DMS79 (cell line): ENCODE results near the gene OR2K2.
"Not testable (repeated sequence)": the region's sequence is repeated elsewhere in the genome, so short reads cannot be mapped to it uniquely, and the experiment has no call there.

Experiments used
- DNase-seq: peaks from one replicate; lab custom pipeline; 2025; lab: John Stamatoyannopoulos, UW

The OR2K2 gene

DNA sequence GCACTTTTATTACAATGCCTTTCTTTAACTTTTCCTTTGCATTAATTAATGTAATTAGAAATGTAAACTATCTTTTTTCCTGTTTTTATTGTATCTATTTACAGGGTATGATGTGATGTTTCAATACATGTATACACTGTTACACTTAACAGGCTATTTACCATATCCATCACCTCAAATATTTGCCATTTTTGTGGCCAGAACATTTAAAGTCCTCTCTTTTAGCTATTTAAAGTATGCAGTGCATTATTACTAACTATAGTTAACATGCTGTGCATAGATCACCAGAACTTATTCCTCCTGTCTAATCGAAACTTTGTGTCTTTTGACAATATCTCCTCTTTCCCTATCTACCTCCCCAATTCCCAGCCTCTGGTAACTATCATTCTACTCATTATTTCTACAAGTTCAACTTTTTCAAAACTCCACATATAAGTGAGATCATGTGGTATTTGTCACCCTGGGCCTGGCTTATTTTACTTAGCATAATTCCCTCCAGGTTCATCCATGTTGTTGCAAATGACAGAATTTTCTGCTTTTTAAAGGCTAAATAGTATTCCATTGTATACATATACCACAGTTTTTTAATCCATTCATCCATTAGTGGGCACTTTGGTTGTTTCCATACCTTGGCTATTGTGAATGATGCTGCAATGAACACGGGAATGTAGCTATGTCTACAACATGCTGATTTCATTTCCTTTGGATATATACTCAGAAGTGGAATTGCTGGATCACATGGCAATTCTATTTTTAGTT, 32.8 kb downstream of the OR2K2 start:
- DNase-seq: no peak

DNA sequence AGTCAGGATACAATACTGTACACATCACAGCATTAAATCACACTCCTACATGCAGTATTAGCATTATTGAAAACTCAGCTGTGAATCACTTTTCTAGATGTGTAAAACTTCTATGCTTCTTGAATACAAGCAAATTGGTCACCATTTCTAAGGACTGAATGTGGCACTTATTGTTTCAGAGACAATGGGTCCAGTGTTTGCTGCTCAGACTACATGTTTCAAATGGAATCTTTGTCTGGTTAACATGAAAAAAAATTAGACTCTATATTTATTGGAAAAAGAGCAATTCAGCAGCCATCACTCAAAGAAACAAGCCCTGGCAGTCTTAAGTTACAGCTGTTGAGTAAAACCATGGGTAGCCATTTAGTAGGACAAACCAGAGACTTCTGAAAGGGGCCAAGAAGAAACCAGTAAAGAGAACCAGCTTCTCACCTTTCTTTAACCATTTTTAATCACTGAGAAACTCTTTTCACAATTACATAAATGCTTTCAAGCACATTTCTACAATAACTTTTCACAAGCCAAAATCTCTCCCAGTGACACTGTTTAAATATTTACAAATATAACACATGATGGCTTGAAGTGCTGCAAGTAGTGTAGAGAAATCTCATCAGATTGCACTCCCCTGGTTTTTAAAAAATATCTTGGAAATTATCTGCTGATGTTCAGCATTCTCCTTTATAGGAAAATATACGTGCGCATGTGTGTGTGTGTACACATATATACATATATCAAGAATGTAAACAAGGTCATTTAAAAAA, 35.2 kb downstream of the OR2K2 start:
- no peak for DNase-seq

GRCh38 chr9:111287127-111287526, 42.9 kb downstream of the OR2K2 start:
- DNase-seq: no peak

DNA sequence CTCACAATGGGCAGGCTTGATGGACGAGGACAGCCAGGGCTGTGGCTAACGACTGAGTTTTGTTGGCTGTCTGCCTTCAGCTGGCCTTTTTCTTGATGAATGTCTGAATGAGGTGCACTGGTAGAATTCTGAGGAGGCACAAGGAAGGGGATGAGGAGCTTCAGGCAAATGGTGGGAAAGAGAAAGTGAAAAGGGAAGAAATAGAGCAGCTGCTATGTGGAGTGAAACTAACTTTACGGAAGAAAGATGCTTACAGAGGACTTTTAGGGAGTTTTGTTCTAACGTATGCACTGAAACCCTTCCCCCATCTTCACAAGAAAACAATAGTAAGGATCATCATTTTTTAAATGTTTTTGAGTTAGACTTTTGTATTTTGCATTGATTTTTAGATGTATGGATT, 45.3 kb downstream of the OR2K2 start:
- DNase-seq: no peak

- DNase-seq: no peak
Observed at GRCh38 chr9:111282845-111283244, 47.2 kb downstream of the OR2K2 start.

DNA sequence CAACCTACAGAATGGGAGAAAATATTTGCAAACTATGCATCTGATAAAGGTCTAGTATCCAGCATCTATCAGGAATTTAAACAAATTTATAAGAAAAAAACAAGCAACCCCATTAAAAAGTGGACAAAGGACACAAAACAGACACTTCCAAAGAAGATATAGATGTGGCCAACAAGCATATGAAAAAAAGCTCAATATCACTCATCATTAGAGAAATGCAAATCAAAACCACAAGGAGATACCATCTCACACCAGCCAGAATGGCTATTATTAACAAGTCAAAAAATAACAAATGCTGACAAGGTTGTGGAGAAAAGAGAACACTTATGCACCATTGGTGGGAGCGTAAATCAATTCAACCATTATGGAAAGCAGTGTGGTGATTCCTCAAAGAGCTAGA, 49.2 kb downstream of the OR2K2 start:
- not testable (repeated sequence) for DNase-seq
